Urinary bladder (tissue), 4 donors: Measurements from ENCODE around the gene TNFRSF6B. TPM values are rescaled to one million over a fixed set of nuclear protein-coding genes. Genes with fewer than 3 reads are reported as not detected.
"Not testable (repeated sequence)": the region's sequence is repeated elsewhere in the genome, so short reads cannot be mapped to it uniquely, and the experiment has no call there.

ENCODE experiments used
- DNase-seq: peaks from one replicate; pipeline ENCODE4 v3.0.0-alpha.2; 2015; ENCODE audit errors: extremely low spot score
- H3K27ac ChIP-seq: one replicate; pipeline ENCODE4 v1.5.1; 2013; ENCODE audit warnings: low read depth, mild to moderate bottlenecking, moderate library complexity
- H3K36me3 ChIP-seq: one replicate; pipeline ENCODE4 v1.6.1; 2013; ENCODE audit warnings: mild to moderate bottlenecking, moderate library complexity; ENCODE audit not compliant: insufficient read depth
- H3K4me1 ChIP-seq: one replicate; pipeline ENCODE4 v1.6.1; 2013; ENCODE audit warnings: mild to moderate bottlenecking, moderate library complexity; ENCODE audit not compliant: insufficient read depth
- H3K4me3 ChIP-seq: one replicate; pipeline ENCODE4 v1.5.1; 2013; ENCODE audit warnings: low read depth, low read length
- WGBS: extraction: QIAGEN DNeasy Blood & Tissue Kit; methylation state at CpG from one replicate; pipeline ENCODE4 v1.1.7; 2013; 5-methylcytosine and 5-hydroxymethylcytosine counted together
- polyA plus RNA-seq: library from polyadenylated mRNA; stranded (reverse); fragments of 200-250 nt; gene quantifications from one replicate; pipeline ENCODE4 v1.2.3, GENCODE V29; 2013
- total RNA-seq: library from RNA; depleted of rRNA; stranded (reverse); fragments of >200 nt; gene quantifications from one replicate; pipeline ENCODE4 v1.2.3, GENCODE V29; 2014
- donor health status: healthy with polysubstance abuse.
- donor health status: healthy.

The TNFRSF6B gene
- total and polyA plus RNA-seq, 2 donors: 0.42 to 35.6 TPM

DNA sequence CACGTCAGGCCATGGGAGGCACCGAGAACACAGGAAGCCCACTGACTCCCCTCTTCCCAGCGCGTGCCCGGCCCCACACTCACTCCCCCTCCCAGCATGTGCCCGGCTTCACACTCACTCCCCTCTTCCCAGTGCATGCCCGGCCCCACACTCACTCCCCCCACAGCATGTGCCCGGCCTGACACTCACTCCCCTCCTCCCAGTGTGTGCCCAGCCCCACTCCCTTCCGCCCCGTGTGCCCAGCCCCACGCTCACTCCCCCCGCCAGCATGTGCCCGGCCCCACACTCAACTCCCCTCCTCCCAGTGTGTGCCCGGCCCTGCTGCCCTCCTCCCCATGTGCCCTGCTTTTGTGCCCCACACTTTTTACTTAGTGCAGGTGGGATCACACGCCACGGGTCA lies 28.6 kb upstream of the TNFRSF6B start:
- Histone ChIP-seq H3K4me1 (no peaks in the 10 kb centered on the region), H3K4me3 (no peak overlapping the region), H3K27ac (no peak overlapping the region), H3K36me3 (no peaks in the 10 kb centered on the region)
- no peak for DNase-seq
- WGBS: 91% methylated on average over 16 of the region's 16 CpGs

DNA sequence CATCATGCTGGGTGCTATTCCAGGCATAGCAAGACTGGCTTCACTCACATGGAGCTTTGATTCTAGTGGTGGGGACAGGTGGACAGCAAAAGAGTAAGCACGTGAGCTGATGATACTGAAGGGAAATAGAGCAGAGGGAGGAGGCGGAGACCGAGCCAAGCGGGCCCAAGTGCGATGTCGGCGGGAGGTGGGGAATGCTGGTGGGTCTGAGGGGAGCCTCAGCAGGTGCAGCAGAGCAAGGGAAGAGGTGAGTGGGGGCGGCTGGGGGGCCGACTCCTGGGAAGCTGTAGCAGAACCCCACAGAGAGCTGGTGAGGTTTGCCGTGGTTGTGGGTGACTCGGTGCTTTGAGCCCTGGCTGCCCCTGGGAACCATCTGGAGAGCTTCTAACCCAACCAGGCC lies 28.1 kb upstream of the TNFRSF6B start:
- 91% methylated on average over 11 of the region's 11 CpGs for WGBS
- no peak for DNase-seq
- Histone ChIP-seq H3K4me1 (no peaks in the 10 kb centered on the region), H3K27ac (no peak overlapping the region), H3K4me3 (no peak overlapping the region), H3K36me3 (no peaks in the 10 kb centered on the region)

DNA sequence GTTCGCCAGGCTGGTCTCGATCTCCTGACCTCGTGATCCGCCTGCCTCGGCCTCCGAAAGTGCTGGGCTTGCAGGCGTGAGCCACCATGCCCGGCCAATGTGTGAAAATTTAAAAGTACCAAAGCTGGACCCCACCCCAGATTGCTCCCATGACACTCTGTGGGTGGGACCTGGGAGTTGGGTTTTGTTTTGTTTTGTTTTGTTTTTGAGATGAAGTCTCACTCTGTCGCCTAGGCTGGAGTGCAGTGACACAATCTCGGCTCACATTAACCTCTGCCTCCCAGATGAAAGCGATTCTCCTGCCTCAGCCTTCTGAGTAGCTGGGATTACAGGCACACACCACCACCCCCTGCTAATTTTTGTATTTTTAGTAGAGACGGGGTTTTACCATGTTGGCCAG lies 24.8 kb upstream of the TNFRSF6B start:
- not testable (repeated sequence) for H3K36me3 ChIP-seq, H3K27ac ChIP-seq, H3K4me3 ChIP-seq, H3K4me1 ChIP-seq, DNase-seq
- WGBS: 91% methylated on average over 12 of the region's 12 CpGs

DNA sequence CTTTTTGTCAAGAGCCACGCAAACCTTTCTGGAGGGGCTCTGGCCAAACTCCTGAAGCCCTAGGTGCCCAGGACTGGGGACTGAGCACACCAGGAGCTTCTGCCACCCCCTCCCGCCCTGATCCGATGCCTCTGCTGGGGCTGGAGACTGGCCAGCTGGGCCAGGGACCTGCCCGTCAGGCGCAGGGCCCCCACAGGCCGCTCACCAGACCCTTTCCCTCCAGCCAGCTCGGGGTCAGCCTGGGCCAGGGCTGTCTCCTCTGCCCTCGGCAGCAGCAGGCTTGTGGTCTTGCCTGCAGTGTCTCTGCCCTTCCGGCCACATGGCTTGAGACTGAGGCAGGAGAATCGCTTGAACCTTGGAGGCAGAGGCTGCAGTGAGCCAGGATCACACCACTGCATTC lies 23.8 kb upstream of the TNFRSF6B start:
- H3K27ac ChIP-seq: no peak overlapping the region
- DNase-seq: no peak
- 91% methylated on average over 10 of the region's 10 CpGs for WGBS
- no peaks in the 10 kb centered on the region for H3K36me3 ChIP-seq
- no peak overlapping the region for H3K4me3 ChIP-seq
- no peaks in the 10 kb centered on the region for H3K4me1 ChIP-seq

DNA sequence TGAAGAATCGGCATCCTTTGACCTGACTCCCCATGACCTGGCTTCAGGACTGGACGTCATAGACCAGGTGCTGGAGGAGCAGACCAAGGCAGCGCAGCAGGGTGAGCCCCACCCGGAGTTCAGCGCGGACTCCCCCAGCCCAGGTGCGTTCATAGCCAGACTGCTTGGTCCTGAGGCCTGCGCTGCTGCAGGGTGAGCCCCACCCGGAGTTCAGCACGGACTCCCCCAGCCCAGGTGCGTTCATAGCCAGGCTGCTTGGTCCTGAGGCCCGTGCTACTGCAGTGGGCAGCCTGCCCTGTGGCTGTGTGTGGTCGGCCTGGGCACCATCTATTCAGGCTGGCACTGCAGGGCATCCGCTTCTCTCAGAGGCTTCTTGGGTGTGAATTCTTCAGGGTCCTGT lies 22.5 kb upstream of the TNFRSF6B start:
- no peak for DNase-seq
- H3K4me3 ChIP-seq: no peak overlapping the region
- WGBS: 89% methylated on average over 14 of the region's 14 CpGs
- no peaks in the 10 kb centered on the region for H3K4me1 ChIP-seq
- no peaks in the 10 kb centered on the region for H3K36me3 ChIP-seq
- H3K27ac ChIP-seq: no peak overlapping the region

DNA sequence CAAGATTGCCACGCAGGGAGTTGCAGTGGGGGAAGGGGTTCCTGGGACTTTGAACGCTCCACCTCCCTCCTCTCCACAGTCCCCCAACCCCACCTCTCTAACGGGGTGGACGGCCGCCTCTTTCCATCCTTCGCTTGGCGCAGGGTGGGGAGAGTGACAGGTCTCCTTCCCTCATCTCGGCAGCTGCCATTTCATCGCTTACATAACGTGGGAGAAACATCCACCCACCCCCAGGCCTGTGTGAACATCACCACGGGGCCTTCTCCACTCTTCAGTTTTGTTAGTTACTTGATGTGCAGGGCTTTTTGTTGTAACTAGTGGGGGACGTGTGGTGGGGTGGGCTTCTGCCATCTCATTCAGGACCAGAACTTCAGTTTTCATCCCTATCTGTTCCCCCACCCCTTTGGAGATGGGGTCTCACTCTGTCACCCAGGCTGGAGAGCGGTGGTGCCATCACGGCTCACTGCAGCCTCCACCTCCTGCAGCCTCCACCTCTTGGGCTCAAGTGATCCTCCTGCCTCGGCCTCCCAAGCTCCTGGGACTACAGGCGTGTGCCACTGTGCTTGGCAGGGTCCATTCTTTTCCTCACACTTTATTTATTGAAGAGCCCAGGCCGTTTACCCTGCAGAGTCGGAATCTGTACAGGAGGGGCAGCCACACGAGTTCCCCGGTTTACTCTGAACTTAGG lies 20.6 kb upstream of the TNFRSF6B start:
- Histone ChIP-seq H3K4me3 (no peak overlapping the region), H3K4me1 (no peaks in the 10 kb centered on the region), H3K36me3 (no peaks in the 10 kb centered on the region), H3K27ac (no peak overlapping the region)
- no peak for DNase-seq
- 95% methylated on average over 20 of the region's 20 CpGs for WGBS

DNA sequence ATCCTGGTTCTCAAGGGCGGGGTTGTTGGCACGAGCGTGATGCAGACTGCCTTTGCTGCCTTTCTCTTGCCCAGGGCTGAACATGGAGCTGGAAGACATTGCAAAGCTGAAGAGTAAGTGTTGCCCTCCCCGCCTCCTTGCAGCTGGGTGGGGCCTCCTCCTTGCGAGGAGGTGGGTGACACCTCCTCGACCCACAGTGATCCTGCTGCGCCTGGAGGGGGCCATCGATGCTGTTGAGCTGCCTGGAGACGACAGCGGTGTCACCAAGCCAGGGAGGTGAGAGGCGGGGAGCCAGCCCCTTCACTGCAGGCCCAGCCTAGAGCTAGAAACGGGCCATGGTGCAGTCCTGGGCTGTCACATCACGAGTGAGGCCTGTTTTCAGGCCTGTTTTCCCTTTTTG lies 18.4 kb upstream of the TNFRSF6B start:
- Histone ChIP-seq H3K27ac (no peak overlapping the region), H3K36me3 (no peaks in the 10 kb centered on the region)
- 83% methylated on average over 13 of the region's 13 CpGs for WGBS

DNA sequence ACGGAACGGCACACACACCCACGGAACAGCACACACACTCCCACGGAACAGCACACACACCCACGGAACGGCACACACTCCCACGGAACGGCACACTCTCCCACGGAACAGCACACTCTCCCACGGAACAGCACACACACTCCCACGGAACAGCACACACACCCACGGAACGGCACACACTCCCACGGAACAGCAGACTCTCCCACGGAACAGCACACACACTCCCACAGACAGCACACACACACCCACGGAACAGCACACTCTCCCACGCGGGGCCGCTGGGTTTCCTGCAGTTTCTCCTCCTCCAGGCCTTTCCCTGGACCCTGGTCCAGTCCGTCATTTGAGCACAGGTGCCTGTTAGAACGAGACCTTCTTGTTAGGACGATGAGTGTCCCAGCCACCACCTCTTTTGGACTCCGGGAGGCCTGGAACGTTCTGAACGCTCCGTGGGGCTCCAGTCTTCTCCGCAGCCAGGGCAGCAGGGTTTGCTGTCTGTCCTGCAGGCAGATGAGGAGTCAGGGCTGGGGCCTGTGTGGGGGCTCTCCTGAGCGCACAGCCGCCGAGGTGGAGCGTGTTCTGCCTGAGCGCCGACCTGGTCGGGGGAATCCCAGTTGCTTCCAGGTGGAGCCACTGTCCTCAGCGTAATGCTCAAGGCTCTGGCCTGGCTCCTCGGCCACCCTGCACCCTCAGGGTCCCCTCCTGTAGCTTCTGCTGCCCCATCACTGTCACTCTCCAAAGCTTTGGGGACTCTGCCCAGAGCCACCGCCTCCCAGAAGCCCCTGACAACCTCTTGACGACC lies 17.6 kb upstream of the TNFRSF6B start:
- no peaks in the 10 kb centered on the region for H3K36me3 ChIP-seq
- no peak overlapping the region for H3K4me3 ChIP-seq
- DNase-seq: no peak
- 90% methylated on average over 38 of the region's 38 CpGs for WGBS
- no peaks in the 10 kb centered on the region for H3K4me1 ChIP-seq
- no peak overlapping the region for H3K27ac ChIP-seq

More for the DNA sequence above, 18.4 kb upstream of the TNFRSF6B start:
- no peak for DNase-seq
- Histone ChIP-seq H3K4me3 (no peak overlapping the region), H3K4me1 (no peaks in the 10 kb centered on the region)

DNA sequence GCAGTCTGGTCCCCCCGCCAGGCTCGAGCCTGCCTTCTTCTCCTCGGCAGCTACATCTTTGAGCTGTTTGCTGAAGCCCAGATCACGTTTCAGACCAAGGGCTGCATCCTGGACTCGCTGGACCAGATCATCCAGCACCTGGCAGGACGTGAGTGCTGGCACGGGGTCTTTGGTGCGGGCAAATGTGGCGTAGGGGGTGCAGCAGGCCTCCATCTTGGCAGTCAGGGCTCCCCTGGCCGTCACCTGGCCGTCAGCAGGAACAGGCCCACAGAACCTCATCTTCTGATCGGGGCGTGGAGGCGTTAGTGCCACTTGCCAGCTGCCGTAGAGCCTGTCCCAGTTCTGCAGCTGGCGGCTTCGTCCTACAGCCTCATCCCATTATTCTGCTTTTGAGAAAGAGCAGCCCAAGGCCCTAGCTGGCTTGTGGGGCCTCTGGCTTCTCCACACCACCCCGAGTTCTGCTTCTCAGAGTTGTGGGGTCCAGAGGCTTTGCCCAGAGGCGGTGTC lies 16.6 kb upstream of the TNFRSF6B start:
- Histone ChIP-seq H3K4me1 (no peaks in the 10 kb centered on the region), H3K27ac (no peak overlapping the region), H3K36me3 (no peaks in the 10 kb centered on the region), H3K4me3 (no peak overlapping the region)
- no peak for DNase-seq
- WGBS: 94% methylated on average over 19 of the region's 19 CpGs

DNA sequence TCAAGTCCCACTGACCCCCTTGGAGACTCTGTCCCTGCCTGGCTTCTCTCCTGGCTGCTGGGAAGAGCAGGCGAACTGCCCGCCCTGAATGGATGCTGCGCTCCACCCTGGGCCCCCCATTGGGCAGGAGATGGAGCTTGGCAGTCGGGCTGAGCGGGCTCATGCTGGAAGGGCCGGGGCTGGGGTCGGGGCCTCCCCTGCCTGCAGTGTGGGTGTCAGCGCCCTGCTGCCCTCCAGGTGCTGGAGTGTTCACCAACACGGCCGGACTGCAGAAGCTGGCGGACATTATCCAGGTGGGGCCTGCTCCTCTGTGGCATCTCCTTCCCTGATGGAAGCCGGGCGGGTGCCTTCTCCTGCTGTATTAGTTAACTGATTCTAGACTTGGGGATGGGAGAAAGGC lies 16.0 kb upstream of the TNFRSF6B start:
- DNase-seq: no peak
- Histone ChIP-seq H3K4me1 (no peaks in the 10 kb centered on the region), H3K4me3 (no peak overlapping the region), H3K27ac (no peak overlapping the region), H3K36me3 (no peaks in the 10 kb centered on the region)
- WGBS: 93% methylated on average over 13 of the region's 13 CpGs

DNA sequence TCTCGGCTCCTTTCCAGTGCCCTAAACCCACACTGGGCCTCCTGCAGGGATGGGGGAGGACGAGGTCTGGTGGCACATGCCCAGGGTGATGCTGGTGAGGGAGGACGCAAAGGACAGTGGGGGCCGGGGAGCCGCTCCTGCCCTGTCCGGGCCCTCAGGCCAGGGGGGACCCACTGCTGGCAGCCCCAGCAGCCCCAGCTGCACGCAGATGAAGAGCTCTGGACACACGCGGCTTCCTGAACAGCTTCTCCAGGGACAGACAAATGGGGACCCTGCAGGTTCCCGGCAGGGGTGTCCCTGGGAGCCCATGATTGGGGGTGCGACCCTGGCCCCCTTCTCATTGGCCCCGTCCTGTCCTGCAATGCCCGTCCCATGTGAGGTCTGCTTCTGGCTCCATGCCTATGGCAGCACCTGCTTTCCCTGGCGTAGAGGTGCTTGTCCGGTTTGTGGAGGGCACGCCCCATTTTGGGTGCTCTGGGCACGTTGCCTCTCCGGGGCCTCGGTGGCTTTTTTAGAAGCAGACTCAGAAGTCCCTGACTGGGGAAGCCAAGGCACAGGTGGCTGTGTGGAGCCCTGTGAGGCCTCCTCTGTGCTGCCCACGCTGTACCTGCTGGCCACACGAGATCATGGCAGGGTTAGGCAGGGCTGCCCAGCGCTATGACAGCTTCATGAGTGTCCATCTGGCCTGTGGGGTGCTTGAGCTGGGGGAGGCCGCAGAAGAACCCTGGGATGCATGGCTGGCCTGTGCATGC lies 15.4 kb upstream of the TNFRSF6B start:
- 93% methylated on average over 23 of the region's 23 CpGs for WGBS
- Histone ChIP-seq H3K4me1 (no peaks in the 10 kb centered on the region), H3K36me3 (no peaks in the 10 kb centered on the region), H3K4me3 (no peak overlapping the region), H3K27ac (no peak overlapping the region)
- DNase-seq: no peak

DNA sequence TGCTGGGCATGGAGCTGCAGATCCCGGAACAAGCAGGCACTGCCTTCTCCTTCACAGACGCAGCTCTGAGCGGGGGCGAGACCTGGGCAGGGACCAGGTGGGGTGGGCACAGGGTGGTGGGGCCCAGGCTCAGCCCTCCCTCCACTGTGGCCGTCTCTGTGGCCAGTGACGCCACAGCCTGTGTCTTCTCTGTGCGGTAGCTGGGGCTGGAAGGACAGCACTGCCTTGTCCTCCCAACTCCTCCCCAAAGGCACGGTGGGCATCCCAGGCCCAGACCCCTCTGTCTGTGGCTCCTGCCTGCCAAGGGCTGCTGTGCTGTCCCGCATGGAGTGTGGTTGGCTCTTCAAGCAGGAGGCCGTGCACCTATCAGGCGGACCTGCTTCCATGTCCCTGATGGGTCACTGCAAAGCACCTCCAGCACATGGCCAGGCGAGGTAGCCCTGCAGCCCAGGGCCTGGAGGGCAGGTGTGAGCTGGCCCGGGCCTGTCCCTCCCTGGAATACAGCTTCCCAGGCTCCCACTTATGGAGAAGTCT lies 14.8 kb upstream of the TNFRSF6B start:
- DNase-seq: no peak
- no peaks in the 10 kb centered on the region for H3K36me3 ChIP-seq
- WGBS: 96% methylated on average over 13 of the region's 13 CpGs
- no peaks in the 10 kb centered on the region for H3K4me1 ChIP-seq
- no peak overlapping the region for H3K27ac ChIP-seq
- H3K4me3 ChIP-seq: no peak overlapping the region

DNA sequence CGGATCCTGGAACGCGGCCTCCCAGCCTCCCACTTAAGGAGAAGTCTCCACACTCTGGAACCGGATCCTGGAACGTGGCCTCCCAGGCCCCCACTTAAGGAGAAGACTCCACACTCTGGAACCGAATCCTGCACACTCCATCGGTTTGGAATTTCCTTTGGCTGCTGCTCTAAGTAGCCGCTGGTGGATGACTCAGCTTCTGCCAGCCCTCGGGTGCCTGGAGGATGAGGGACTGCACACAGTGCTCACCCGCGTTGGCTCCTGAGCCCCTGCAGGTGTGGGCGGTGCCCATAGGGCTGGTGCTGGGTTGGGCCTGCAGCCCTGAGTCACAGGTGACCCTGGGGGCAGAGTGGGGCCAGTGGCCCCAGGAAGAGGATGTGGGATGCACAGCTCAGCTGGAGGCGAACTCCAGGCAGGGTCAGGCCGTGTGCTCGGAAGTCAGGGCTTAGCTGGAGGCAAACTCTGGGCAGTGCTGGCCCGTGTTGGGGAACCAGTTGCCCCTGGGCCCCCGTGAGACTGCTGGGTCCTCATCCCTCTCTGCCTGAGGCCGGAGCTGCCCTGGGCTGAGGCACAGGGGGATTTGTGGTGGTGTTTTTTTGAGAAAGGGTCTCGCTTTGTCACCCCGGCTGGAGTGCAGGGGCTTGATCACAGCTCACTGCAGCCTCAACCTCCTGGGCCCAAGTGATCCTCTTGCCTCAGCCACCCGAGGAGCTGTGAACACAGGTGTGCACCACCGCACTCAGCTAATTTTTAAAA lies 13.9 kb upstream of the TNFRSF6B start:
- Histone ChIP-seq H3K27ac (no peak overlapping the region), H3K4me1 (no peaks in the 10 kb centered on the region), H3K4me3 (no peak overlapping the region), H3K36me3 (no peaks in the 10 kb centered on the region)
- no peak for DNase-seq
- 57% methylated on average over 22 of the region's 22 CpGs for WGBS
